OCI-LY1 (cell line): Measurements from ENCODE around the gene OSBPL1A.

ENCODE experiments used
- EZH2 ChIP-seq: fragments of 200-600 bp; sonication (generic), shearing (Covaris generic); IDR thresholded peaks from 2 replicates; pipeline ENCODE4 v1.8.0; 2017; ENCODE audit warnings: borderline replicate concordance, mixed run types, mild to moderate bottlenecking, antibody characterized with exemption, low read length, moderate library complexity, mixed read lengths
- TF ChIP-seq, protein P1 (sequence below): fragments of 200-600 bp; sonication (generic), shearing (Covaris generic); IDR thresholded peaks from 2 replicates; pipeline ENCODE4 v1.5.1; 2017; ENCODE audit warnings: mild to moderate bottlenecking, antibody characterized with exemption, low read length, moderate library complexity, mixed read lengths

DNA sequence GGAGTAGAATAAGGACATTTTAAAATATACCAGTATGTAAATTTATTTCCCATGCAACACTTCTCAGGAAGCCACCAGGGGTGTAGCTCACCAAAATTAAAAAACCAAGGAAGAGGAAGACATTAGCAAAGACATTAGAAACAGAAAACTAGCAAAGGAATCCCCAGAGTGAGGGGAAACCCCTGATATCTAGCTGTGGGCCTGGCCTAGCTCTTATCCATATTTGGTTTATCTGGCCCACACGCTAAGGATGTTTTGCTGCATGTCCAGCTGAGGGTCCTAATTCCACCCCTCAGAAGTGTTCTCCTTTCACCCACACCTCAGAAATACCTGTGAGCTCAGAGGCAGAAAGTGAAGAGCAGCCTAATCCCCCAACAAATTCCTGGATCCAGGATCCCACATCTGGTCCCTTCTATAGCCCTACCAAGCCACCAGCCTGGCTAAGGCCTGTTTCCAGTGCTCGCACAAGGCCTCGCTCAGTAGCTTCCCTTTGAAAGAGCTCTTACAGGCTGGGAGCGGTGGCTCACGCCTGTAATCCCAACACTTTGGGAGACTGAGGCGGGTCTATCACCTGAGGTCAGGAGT lies 17.4 kb downstream of the OSBPL1A start:
- TF ChIP-seq, protein P1, sequence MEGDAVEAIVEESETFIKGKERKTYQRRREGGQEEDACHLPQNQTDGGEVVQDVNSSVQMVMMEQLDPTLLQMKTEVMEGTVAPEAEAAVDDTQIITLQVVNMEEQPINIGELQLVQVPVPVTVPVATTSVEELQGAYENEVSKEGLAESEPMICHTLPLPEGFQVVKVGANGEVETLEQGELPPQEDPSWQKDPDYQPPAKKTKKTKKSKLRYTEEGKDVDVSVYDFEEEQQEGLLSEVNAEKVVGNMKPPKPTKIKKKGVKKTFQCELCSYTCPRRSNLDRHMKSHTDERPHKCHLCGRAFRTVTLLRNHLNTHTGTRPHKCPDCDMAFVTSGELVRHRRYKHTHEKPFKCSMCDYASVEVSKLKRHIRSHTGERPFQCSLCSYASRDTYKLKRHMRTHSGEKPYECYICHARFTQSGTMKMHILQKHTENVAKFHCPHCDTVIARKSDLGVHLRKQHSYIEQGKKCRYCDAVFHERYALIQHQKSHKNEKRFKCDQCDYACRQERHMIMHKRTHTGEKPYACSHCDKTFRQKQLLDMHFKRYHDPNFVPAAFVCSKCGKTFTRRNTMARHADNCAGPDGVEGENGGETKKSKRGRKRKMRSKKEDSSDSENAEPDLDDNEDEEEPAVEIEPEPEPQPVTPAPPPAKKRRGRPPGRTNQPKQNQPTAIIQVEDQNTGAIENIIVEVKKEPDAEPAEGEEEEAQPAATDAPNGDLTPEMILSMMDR, result no peak
- no peak for TF ChIP-seq EZH2
